Fibroblast of lung (primary cell): ENCODE results near the gene ANKZF1. TPM values are rescaled to one million over a fixed set of nuclear protein-coding genes. Genes with fewer than 3 reads are reported as not detected.

ENCODE experiments used
- DNase-seq, 2 donors: peaks; one replicate each; pipeline versions ENCODE4 v3.0.0 to v3.0.0-alpha.2; 2010; ENCODE audit warnings: low read depth in 2 of 2
- H2AFZ ChIP-seq: 2 replicates; pipeline ENCODE4 v1.5.1; 2012; ENCODE audit warnings: low read length, control low read depth, inconsistent platforms
- H3K27ac ChIP-seq: 2 replicates; pipeline ENCODE4 v1.5.1; 2011; ENCODE audit warnings: low read length, control low read depth; ENCODE audit not compliant: insufficient read depth
- H3K27me3 ChIP-seq: 2 replicates; pipeline ENCODE4 v1.5.1; 2011; ENCODE audit warnings: mild to moderate bottlenecking, low read length; ENCODE audit not compliant: control insufficient read depth, insufficient read depth
- H3K36me3 ChIP-seq: 2 replicates; pipeline ENCODE4 v1.5.1; 2011; ENCODE audit warnings: low read length; ENCODE audit not compliant: control insufficient read depth, insufficient read depth
- H3K4me1 ChIP-seq: 2 replicates; pipeline ENCODE4 v1.5.1; 2011; ENCODE audit warnings: low read length; ENCODE audit not compliant: control insufficient read depth, insufficient read depth; ENCODE audit errors: extremely low read depth
- H3K4me2 ChIP-seq: 2 replicates; pipeline ENCODE4 v1.5.1; 2011; ENCODE audit warnings: low read length, control low read depth; ENCODE audit not compliant: insufficient read depth; ENCODE audit errors: extremely low read depth
- H3K4me3 ChIP-seq, 4 experiments: fragments of 200-600 bp in 1 of 4; sonication (generic) in 1 of 4; replicated peaks in 1 of 4; 2 replicates each; pipeline ENCODE4 v1.5.1; 2011 to 2016; ENCODE audit warnings: low read length in 4 of 4, low read depth in 3 of 4, mild to moderate bottlenecking in 3 of 4, control low read depth in 2 of 4, inconsistent platforms in 1 of 4, mixed read lengths in 1 of 4; ENCODE audit not compliant: insufficient read depth in 1 of 4; ENCODE audit errors: control extremely low read depth in 1 of 4
- H3K79me2 ChIP-seq: 2 replicates; pipeline ENCODE4 v1.5.1; 2012; ENCODE audit warnings: mild to moderate bottlenecking, low read length, inconsistent platforms; ENCODE audit not compliant: control insufficient read depth, insufficient read depth
- H3K9ac ChIP-seq: 2 replicates; pipeline ENCODE4 v1.5.1; 2011; ENCODE audit warnings: mild to moderate bottlenecking, low read length, control low read depth; ENCODE audit not compliant: insufficient read depth
- H3K9me3 ChIP-seq: 2 replicates; pipeline ENCODE4 v1.5.1; 2012; ENCODE audit warnings: low read depth, low read length; ENCODE audit not compliant: control insufficient read depth, insufficient read depth
- H4K20me1 ChIP-seq: 2 replicates; pipeline ENCODE4 v1.5.1; 2011; ENCODE audit warnings: low read length; ENCODE audit not compliant: control insufficient read depth, insufficient read depth; ENCODE audit errors: extremely low read depth
- EZH2 ChIP-seq: IDR thresholded peaks from 2 replicates; pipeline ENCODE4 v1.5.1; 2012; ENCODE audit warnings: low read length, control low read depth, mild to moderate bottlenecking; ENCODE audit errors: missing control alignments
- polyA plus RNA-seq, 2 donors: library from polyadenylated mRNA; depleted of rRNA in 1 of 2; stranded (reverse) in 1 of 2; unstranded in 1 of 2; fragments of >200 nt; gene quantifications; 2 replicates each; pipeline ENCODE4 v1.2.1, GENCODE V29; 2011 to 2012; ENCODE audit warnings: missing spikeins in 1 of 2
- total RNA-seq: library from RNA; depleted of rRNA; stranded (reverse); fragments of >200 nt; gene quantifications from 2 replicates; pipeline ENCODE4 v1.2.1, GENCODE V29; 2014
- TF ChIP-seq, protein P1 (sequence below), 2 donors: IDR thresholded peaks in 1 of 2; conservative IDR thresholded peaks in 1 of 2; 1 replicate in 1 of 2; 2 replicates in 1 of 2; pipeline ENCODE4 v1.5.1; 2011 to 2012; ENCODE audit warnings: low read length in 2 of 2, control low read depth in 1 of 2, inconsistent platforms in 1 of 2, low read depth in 1 of 2, mild to moderate bottlenecking in 1 of 2

ANKZF1 gene
- total and polyA plus RNA-seq, 2 donors (not counting 1 experiment from before 2014, with no cell fraction given): 13.2 to 32.7 TPM

DNA sequence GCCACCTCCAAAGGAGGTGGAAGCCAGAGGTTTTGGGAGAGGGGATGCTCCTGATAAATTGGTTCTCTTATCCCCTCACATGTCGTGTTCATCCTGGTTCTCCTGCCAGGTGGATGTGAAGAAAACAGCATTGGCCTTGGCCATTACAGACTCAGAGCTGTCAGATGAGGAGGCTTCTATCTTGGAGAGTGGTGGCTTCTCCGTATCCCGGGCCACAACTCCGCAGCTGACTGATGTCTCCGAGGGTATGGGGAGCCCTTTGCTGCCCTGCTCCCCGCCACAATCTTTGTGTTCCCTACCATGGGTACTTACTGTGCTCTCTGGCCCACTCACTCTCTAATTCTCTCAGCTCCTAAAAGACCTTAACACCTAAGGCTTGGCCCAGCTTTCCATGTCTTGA is 48.1 kb upstream of the ANKZF1 start:
- no peak overlapping the region for H3K4me3 ChIP-seq
- H2AFZ ChIP-seq: no peak overlapping the region
- H3K4me2 ChIP-seq: no peak overlapping the region
- no peaks in the 10 kb centered on the region for H3K27me3 ChIP-seq
- no peak for DNase-seq
- no peak overlapping the region for H3K9ac ChIP-seq
- peaks cover 12% of the 10 kb centered on the region for H3K36me3 ChIP-seq
- H3K4me1 ChIP-seq: peaks cover 7% of the 10 kb centered on the region
- no peak overlapping the region for H3K27ac ChIP-seq
- H3K9me3 ChIP-seq: no peaks in the 10 kb centered on the region
- TF ChIP-seq, protein P1, sequence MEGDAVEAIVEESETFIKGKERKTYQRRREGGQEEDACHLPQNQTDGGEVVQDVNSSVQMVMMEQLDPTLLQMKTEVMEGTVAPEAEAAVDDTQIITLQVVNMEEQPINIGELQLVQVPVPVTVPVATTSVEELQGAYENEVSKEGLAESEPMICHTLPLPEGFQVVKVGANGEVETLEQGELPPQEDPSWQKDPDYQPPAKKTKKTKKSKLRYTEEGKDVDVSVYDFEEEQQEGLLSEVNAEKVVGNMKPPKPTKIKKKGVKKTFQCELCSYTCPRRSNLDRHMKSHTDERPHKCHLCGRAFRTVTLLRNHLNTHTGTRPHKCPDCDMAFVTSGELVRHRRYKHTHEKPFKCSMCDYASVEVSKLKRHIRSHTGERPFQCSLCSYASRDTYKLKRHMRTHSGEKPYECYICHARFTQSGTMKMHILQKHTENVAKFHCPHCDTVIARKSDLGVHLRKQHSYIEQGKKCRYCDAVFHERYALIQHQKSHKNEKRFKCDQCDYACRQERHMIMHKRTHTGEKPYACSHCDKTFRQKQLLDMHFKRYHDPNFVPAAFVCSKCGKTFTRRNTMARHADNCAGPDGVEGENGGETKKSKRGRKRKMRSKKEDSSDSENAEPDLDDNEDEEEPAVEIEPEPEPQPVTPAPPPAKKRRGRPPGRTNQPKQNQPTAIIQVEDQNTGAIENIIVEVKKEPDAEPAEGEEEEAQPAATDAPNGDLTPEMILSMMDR (conservative IDR thresholded peaks at IDR 0.05 in 1 of 2, IDR thresholded peaks at IDR 0.05 in 1 of 2; ENCODE audit: low read depth in 1 of 2, low read length in 2 of 2): no peak
- no peak for TF ChIP-seq EZH2
- H3K79me2 ChIP-seq: peaks cover 12% of the 10 kb centered on the region
- no peaks in the 10 kb centered on the region for H4K20me1 ChIP-seq

GRCh38 chr2:219182331-219183150 is 47.1 kb upstream of the ANKZF1 start:
- TF ChIP-seq EZH2: no peak
- TF ChIP-seq, protein P1 (conservative IDR thresholded peaks at IDR 0.05 in 1 of 2, IDR thresholded peaks at IDR 0.05 in 1 of 2; ENCODE audit: low read depth in 1 of 2, low read length in 2 of 2): no peak
- Histone ChIP-seq H3K4me3 (no peak overlapping the region), H2AFZ (no peak overlapping the region), H3K27me3 (no peaks in the 10 kb centered on the region), H3K4me1 (peaks cover 7% of the 10 kb centered on the region), H3K27ac (no peak overlapping the region), H3K9ac (no peak overlapping the region), H3K79me2 (peaks cover 12% of the 10 kb centered on the region), H3K9me3 (no peaks in the 10 kb centered on the region), H3K36me3 (peaks cover 12% of the 10 kb centered on the region), H4K20me1 (no peaks in the 10 kb centered on the region), H3K4me2 (no peak overlapping the region)
- no peak for DNase-seq

DNA sequence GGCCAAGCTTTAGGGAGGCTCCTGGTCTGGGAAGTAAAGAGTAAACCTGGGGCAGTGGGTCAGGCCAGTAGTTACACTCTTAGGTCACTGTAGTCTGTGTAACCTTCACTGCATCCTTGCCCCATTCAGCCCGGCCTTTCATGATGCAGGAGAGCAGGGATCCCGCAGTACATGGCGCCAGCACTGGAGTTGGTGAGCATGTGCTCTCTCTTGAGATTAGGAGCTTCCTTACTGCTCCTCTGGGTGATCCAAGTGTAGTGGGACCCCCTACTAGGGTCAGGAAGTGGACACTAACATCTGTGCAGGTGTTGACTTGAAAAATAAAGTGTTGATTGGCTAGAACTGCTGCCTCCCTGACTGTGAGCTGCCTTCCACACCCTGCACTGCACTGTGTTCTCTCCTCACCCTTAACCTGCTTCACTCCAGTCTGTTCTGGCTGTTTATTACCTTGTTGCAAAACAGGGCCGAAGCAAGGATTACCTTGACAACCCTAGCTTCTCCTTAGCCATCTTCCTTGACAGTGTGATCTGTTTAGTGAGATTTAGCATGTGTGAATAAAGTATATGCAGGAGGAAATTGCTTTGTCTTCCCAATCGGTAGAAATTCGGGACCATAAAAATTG is 46.3 kb upstream of the ANKZF1 start:
- no peak for DNase-seq
- peaks cover 12% of the 10 kb centered on the region for H3K36me3 ChIP-seq

More for the DNA sequence above, 46.3 kb upstream of the ANKZF1 start:
- no peaks in the 10 kb centered on the region for H3K9me3 ChIP-seq
- no peak for TF ChIP-seq EZH2
- TF ChIP-seq, protein P1 (conservative IDR thresholded peaks at IDR 0.05 in 1 of 2, IDR thresholded peaks at IDR 0.05 in 1 of 2; ENCODE audit: low read depth in 1 of 2, low read length in 2 of 2): no peak
- H3K9ac ChIP-seq: no peak overlapping the region
- no peaks in the 10 kb centered on the region for H3K27me3 ChIP-seq
- H3K27ac ChIP-seq: no peak overlapping the region
- H2AFZ ChIP-seq: no peak overlapping the region
- H3K4me3 ChIP-seq: no peak overlapping the region
- peaks cover 7% of the 10 kb centered on the region for H3K4me1 ChIP-seq
- H3K79me2 ChIP-seq: peaks cover 12% of the 10 kb centered on the region
- H3K4me2 ChIP-seq: no peak overlapping the region
- H4K20me1 ChIP-seq: no peaks in the 10 kb centered on the region
